SJSA1 (cell line): ENCODE measurements around the gene MAU2. TPM values are rescaled to one million over a fixed set of nuclear protein-coding genes. Genes with fewer than 3 reads are reported as not detected.
A peak's percentile ranks its signal among the peaks of the same experiment; 100 is the strongest.
"Not testable (repeated sequence)": the region's sequence is repeated elsewhere in the genome, so short reads cannot be mapped to it uniquely, and the experiment has no call there.

Experiments used
- DNase-seq, 2 experiments: peaks; one replicate each; pipeline ENCODE4 v3.0.0-alpha.2; 2015 to 2020; ENCODE audit warnings: low spot score in 2 of 2, low read depth in 1 of 2
- H3K27ac ChIP-seq: fragments of 250-450 bp; sonication (Bioruptor Pico); 2 replicates; pipeline ENCODE4 v1.5.1; 2020; ENCODE audit warnings: mild to moderate bottlenecking, moderate library complexity
- H3K27me3 ChIP-seq: fragments of 250-450 bp; sonication (Bioruptor Pico); replicated peaks from 2 replicates; pipeline ENCODE4 v1.5.1; 2020; ENCODE audit warnings: mild to moderate bottlenecking, moderate library complexity
- H3K36me3 ChIP-seq: fragments of 250-450 bp; sonication (Bioruptor Pico); 2 replicates; pipeline ENCODE4 v1.5.1; 2020; ENCODE audit warnings: mild to moderate bottlenecking
- H3K4me1 ChIP-seq: fragments of 250-450 bp; sonication (Bioruptor Pico); replicated peaks from 2 replicates; pipeline ENCODE4 v1.6.1; 2021; ENCODE audit warnings: mild to moderate bottlenecking
- H3K4me3 ChIP-seq: fragments of 250-450 bp; sonication (Bioruptor Pico); 2 replicates; pipeline ENCODE4 v1.5.1; 2020; ENCODE audit warnings: mild to moderate bottlenecking
- H3K9me3 ChIP-seq: fragments of 250-450 bp; sonication (Bioruptor Pico); replicated peaks from 2 replicates; pipeline ENCODE4 v1.5.1; 2020; ENCODE audit warnings: mild to moderate bottlenecking
- total RNA-seq: library from RNA; depleted of rRNA; stranded (reverse); fragments of >200 nt; shearing (Covaris generic); gene quantifications from 2 replicates; pipeline ENCODE4 v1.2.3, GENCODE V29; 2014

MAU2 gene
- total RNA-seq, 1 experiment from 2014 or later, result 19.7 TPM

- Histone ChIP-seq H3K4me3 (no peak overlapping the region), H3K27me3 (no peaks in the 10 kb centered on the region), H3K27ac (no peak overlapping the region), H3K9me3 (no peaks in the 10 kb centered on the region), H3K4me1 (peaks cover 14% of the 10 kb centered on the region), H3K36me3 (no peaks in the 10 kb centered on the region)
- peak; percentile 52 to 64 for DNase-seq
Observed at GRCh38 chr19:19366434-19367396, 46.1 kb downstream of the MAU2 start.

- peaks cover 21% of the 10 kb centered on the region for H3K4me1 ChIP-seq
- DNase-seq, result no peak
- no peaks in the 10 kb centered on the region for H3K36me3 ChIP-seq
- H3K27me3 ChIP-seq, result no peaks in the 10 kb centered on the region
- H3K4me3 ChIP-seq, result no peak overlapping the region
- H3K27ac ChIP-seq, result no peak overlapping the region
- H3K9me3 ChIP-seq, result no peaks in the 10 kb centered on the region
Observed at GRCh38 chr19:19368087-19368486, 47.5 kb downstream of the MAU2 start.

GRCh38 chr19:19371059-19371458 is 50.4 kb downstream of the MAU2 start:
- peak; percentile 55 to 80 for DNase-seq
- Histone ChIP-seq H3K36me3 (no peaks in the 10 kb centered on the region), H3K27me3 (no peaks in the 10 kb centered on the region), H3K9me3 (no peaks in the 10 kb centered on the region), H3K27ac (peak overlapping the region; percentile 83), H3K4me1 (peaks cover 24% of the 10 kb centered on the region), H3K4me3 (no peak overlapping the region)

GRCh38 chr19:19372656-19373416 is 52.2 kb downstream of the MAU2 start:
- no peaks in the 10 kb centered on the region for H3K9me3 ChIP-seq
- no peak overlapping the region for H3K4me3 ChIP-seq
- peak; percentile 21 to 59 for DNase-seq
- no peaks in the 10 kb centered on the region for H3K36me3 ChIP-seq
- peaks cover 24% of the 10 kb centered on the region for H3K4me1 ChIP-seq
- peak overlapping the region; percentile 53 for H3K27ac ChIP-seq
- H3K27me3 ChIP-seq, result no peaks in the 10 kb centered on the region

GRCh38 chr19:19379527-19379926 is 58.9 kb downstream of the MAU2 start:
- no peaks in the 10 kb centered on the region for H3K36me3 ChIP-seq
- no peak overlapping the region for H3K4me3 ChIP-seq
- H3K27me3 ChIP-seq, result no peaks in the 10 kb centered on the region
- no peak overlapping the region for H3K27ac ChIP-seq
- peaks cover 14% of the 10 kb centered on the region for H3K4me1 ChIP-seq
- no peak for DNase-seq
- 0 out of 2 replicates have a peak, but pooled peaks cover under 1% of the 10 kb centered on the region for H3K9me3 ChIP-seq

GRCh38 chr19:19380316-19380715 is 59.7 kb downstream of the MAU2 start:
- H3K4me3 ChIP-seq, H3K36me3 ChIP-seq, DNase-seq, H3K27ac ChIP-seq, H3K9me3 ChIP-seq, H3K27me3 ChIP-seq: not testable (repeated sequence)
- peaks cover 20% of the 10 kb centered on the region for H3K4me1 ChIP-seq

- Histone ChIP-seq H3K4me3 (no peak overlapping the region), H3K36me3 (peaks cover 5% of the 10 kb centered on the region), H3K9me3 (peaks cover 3% of the 10 kb centered on the region; the same call in 1 of the 2 replicates), H3K4me1 (peaks cover 20% of the 10 kb centered on the region), H3K27ac (no peak overlapping the region), H3K27me3 (no peaks in the 10 kb centered on the region)
- DNase-seq, result no peak
Observed at GRCh38 chr19:19381007-19381926, 60.6 kb downstream of the MAU2 start.

- Histone ChIP-seq H3K36me3 (peaks cover 12% of the 10 kb centered on the region), H3K4me3 (no peak overlapping the region), H3K27me3 (no peaks in the 10 kb centered on the region), H3K27ac (no peak overlapping the region), H3K4me1 (peaks cover 27% of the 10 kb centered on the region), H3K9me3 (peaks cover 3% of the 10 kb centered on the region; the same call in 1 of the 2 replicates)
- no peak for DNase-seq
Observed at GRCh38 chr19:19382118-19382517, 61.5 kb downstream of the MAU2 start.

- DNase-seq, result no peak
- Histone ChIP-seq H3K4me3 (peak overlapping the region; percentile 94), H3K27ac (peak overlapping the region; percentile 65; the same call in 1 of the 2 replicates), H3K36me3 (peaks cover 19% of the 10 kb centered on the region), H3K27me3 (no peaks in the 10 kb centered on the region), H3K4me1 (peaks cover 18% of the 10 kb centered on the region), H3K9me3 (peaks cover 3% of the 10 kb centered on the region; the same call in 1 of the 2 replicates)
Observed at GRCh38 chr19:19384486-19384885, 63.9 kb downstream of the MAU2 start.

- peak; percentile 99 to 100 for DNase-seq
- Histone ChIP-seq H3K4me3 (peak overlapping the region; percentile 94), H3K27ac (peak overlapping the region; percentile 86), H3K27me3 (no peaks in the 10 kb centered on the region), H3K36me3 (peaks cover 19% of the 10 kb centered on the region), H3K9me3 (peaks cover 3% of the 10 kb centered on the region; the same call in 1 of the 2 replicates), H3K4me1 (peaks cover 18% of the 10 kb centered on the region)
Observed at GRCh38 chr19:19385131-19385895, 64.7 kb downstream of the MAU2 start.

GRCh38 chr19:19385896-19386869 is 65.6 kb downstream of the MAU2 start:
- Histone ChIP-seq H3K9me3 (peaks cover 3% of the 10 kb centered on the region; the same call in 1 of the 2 replicates), H3K36me3 (peaks cover 19% of the 10 kb centered on the region), H3K27me3 (no peaks in the 10 kb centered on the region), H3K4me3 (peak overlapping the region; percentile 94), H3K27ac (peak overlapping the region; percentile 86), H3K4me1 (peaks cover 18% of the 10 kb centered on the region)
- DNase-seq, result peak; percentile 46 to 64
